Astrocyte of the cerebellum (primary cell): ENCODE data around the gene SPAG5.
A peak's percentile ranks its signal among the peaks of the same experiment; 100 is the strongest.

Source experiments
- DNase-seq: peaks from one replicate; pipeline ENCODE4 v3.0.0-alpha.2; 2011; ENCODE audit warnings: low read depth
- H3K4me3 ChIP-seq: 2 replicates; pipeline ENCODE4 v1.5.1; 2011; ENCODE audit warnings: mild to moderate bottlenecking, low read depth, low read length, moderate library complexity
- in situ Hi-C: cut with HindIII; loops from 2 replicates; pipeline ENCODE4 v1.10.0; 2017; ENCODE audit warnings: low sequenced_read_pairs
- TF ChIP-seq, protein P1 (sequence below): IDR thresholded peaks from 2 replicates; pipeline ENCODE4 v1.5.1; 2012; ENCODE audit warnings: low read length, low read depth, moderate library complexity, mild to moderate bottlenecking; ENCODE audit errors: missing control alignments

Gene SPAG5, protein sequence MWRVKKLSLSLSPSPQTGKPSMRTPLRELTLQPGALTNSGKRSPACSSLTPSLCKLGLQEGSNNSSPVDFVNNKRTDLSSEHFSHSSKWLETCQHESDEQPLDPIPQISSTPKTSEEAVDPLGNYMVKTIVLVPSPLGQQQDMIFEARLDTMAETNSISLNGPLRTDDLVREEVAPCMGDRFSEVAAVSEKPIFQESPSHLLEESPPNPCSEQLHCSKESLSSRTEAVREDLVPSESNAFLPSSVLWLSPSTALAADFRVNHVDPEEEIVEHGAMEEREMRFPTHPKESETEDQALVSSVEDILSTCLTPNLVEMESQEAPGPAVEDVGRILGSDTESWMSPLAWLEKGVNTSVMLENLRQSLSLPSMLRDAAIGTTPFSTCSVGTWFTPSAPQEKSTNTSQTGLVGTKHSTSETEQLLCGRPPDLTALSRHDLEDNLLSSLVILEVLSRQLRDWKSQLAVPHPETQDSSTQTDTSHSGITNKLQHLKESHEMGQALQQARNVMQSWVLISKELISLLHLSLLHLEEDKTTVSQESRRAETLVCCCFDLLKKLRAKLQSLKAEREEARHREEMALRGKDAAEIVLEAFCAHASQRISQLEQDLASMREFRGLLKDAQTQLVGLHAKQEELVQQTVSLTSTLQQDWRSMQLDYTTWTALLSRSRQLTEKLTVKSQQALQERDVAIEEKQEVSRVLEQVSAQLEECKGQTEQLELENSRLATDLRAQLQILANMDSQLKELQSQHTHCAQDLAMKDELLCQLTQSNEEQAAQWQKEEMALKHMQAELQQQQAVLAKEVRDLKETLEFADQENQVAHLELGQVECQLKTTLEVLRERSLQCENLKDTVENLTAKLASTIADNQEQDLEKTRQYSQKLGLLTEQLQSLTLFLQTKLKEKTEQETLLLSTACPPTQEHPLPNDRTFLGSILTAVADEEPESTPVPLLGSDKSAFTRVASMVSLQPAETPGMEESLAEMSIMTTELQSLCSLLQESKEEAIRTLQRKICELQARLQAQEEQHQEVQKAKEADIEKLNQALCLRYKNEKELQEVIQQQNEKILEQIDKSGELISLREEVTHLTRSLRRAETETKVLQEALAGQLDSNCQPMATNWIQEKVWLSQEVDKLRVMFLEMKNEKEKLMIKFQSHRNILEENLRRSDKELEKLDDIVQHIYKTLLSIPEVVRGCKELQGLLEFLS

DNA sequence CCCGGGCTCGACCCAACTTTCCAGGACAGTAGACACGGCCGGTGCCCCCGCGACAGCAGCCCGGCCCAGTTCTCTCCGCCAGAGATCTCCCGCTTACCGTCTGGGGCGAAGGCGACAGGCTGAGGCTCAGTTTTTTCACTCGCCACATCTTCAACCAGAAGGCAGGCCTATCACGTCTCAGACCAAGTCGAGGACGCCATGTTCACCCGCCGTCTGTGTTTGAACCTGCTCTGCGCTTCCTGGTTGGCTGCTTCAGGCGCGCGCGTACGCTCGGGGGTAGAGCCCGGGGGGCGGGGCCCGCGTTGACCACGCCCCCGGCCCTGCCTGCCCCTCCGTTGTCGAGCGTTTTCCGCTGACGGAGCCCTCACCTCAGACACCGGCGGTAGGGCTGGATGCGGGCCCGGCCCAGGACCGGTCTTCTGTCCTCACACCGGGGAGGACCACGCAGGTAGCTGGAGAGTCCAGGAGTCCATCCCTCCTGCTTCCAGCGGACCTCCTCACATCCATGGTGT lies at the start of gene SPAG5:
SPAG5 (minus strand) TSS at position 227 of the 512 bp plus-strand sequence; CDS start at position 148, 79 bp downstream.
- in situ Hi-C loops: no loop called here
- peak; percentile 75 for DNase-seq
- TF ChIP-seq, protein P1, sequence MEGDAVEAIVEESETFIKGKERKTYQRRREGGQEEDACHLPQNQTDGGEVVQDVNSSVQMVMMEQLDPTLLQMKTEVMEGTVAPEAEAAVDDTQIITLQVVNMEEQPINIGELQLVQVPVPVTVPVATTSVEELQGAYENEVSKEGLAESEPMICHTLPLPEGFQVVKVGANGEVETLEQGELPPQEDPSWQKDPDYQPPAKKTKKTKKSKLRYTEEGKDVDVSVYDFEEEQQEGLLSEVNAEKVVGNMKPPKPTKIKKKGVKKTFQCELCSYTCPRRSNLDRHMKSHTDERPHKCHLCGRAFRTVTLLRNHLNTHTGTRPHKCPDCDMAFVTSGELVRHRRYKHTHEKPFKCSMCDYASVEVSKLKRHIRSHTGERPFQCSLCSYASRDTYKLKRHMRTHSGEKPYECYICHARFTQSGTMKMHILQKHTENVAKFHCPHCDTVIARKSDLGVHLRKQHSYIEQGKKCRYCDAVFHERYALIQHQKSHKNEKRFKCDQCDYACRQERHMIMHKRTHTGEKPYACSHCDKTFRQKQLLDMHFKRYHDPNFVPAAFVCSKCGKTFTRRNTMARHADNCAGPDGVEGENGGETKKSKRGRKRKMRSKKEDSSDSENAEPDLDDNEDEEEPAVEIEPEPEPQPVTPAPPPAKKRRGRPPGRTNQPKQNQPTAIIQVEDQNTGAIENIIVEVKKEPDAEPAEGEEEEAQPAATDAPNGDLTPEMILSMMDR: no peak
- peak within 1 kb of the TSS; percentile 75 for H3K4me3 ChIP-seq

DNA sequence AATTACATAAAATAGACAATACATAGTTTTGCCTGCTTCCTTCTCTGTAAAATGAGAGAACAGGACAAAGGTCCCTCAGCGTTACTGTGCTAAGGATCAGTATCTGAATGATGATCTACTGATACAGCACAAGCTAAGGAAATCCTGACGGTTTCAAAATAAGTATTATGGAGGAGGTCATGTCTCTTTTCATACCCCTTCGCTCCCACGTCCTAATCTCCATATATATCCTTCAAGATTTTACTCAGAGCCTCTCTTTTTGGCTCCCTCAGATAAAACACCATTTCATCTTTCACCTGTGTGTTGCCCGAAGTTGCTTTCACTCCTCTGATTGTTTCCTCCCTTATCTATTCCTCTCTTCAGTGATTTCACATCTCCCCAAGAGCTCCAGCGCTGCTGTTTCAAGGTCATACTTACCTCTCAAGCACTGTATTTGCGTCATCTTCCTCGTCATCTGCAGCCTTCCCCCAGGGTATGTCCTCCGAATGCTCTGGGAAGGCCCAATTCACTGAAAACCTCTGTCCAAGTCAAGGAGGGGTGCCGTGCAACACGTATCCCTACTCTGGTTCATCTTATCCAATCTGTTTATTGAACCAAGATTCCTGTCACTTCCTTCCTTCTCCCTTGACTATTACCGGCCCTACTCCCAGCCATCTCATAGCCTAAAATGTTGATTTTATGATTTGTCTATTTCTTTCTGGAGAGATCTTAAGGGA lies 47.4 kb upstream of the SPAG5 start:
- TF ChIP-seq, protein P1: no peak
- in situ Hi-C loops: no loop called here
- H3K4me3 ChIP-seq: no peak overlapping the region
- no peak for DNase-seq

DNA sequence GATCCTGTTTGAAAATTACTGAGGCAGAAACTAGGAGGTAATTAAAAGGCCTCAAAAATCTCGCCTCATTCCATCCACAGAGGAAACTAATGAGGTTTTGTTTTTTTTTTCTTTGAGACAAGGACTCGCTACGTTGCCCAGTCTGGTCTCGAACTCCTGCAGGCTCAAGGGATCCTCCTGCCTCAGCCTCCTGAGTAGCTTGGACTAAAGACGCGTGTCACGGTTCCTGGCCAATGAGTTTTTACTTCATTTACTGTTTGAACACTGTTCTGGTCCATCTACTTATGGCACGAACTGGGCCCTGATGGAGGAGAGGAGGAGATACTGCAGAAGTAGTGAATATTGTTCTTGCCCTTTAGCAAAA lies 46.7 kb upstream of the SPAG5 start:
- TF ChIP-seq, protein P1: no peak
- in situ Hi-C loops: no loop called here
- no peak for DNase-seq
- H3K4me3 ChIP-seq: peak overlapping the region; percentile 84

DNA sequence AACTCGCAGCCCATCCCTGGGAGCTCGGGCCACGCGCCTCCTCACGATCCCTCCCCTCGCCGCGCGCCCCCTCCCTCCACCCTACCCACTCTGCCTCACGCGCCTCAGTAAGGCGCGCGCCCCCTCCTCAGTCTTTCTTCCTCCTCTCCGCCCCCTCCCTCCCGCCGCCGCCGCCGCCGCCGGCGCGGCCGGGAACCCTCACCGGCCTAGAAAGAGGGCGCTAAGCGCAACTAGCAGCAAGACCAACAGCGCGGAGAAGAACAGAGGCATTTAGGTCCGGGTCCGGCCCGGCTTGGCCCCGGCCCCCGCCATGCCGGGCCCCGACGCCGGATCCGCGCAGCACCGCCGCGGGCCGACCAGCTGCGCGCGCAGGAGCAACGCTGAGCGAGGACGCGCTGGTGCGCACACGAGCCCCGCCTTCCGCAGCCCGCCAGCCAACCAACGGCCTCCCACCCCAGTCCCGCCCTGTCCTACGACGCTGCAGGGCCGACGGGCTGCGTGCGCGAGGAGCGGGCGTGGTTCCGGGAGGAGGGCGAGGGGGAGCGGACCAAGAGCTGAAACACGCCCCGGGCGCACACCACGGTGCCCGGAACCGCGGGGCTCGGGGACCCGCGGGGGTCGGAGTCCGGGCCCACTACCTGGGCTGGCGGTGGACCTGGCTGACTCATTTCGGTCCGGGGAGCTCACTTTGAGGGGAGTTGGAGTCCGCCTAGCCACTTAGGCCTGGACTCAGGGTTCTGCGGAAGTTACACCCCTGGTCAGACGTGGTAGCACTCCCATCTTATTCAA lies 46.2 kb upstream of the SPAG5 start, which contains the start of gene BLTP2:
BLTP2 (minus strand) TSS at position 372 of the 789 bp plus-strand sequence; CDS start at position 270, 102 bp downstream.
- in situ Hi-C loops: no loop called here
- DNase-seq: peak; percentile 80
- H3K4me3 ChIP-seq: peak within 1 kb of the TSS; percentile 84
- TF ChIP-seq, protein P1: no peak

DNA sequence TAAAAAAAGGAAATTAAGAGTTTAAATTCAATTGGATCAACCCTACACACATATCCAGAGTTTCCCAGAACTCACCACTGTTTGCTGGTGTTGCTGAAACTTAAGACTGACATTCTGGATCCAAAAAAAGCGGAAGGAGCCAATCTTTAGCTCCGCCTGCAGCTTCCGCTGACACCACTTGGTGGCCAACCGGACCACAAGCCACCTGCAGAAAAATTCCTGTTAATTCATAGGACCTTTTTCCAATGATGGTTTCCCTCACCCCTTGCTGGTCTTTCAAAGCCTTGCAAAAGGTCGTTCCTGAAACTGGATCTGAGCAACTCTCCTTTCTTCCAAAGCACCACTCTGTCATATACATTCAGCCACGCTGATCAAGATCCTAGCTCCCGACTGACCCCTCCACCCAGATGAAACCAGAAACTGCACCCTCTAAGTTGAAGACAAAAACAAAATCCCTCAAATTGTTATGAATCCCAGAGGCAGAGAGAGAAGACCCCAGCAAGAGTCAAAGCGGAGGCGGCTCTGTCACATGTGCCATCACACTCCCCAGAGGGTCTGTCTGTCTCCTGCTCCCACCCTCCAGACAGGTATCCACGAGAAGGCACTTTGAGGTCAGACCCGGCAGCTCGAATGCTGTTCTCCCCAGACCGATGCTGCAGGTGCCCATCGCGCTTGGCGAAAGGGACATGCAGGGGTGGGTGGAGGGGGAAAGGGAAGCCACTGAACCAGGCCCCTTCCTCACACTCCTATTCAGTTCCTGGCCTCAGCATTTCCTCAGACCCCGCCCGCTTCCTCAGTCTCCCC lies 45.4 kb upstream of the SPAG5 start:
- peak overlapping the region; percentile 84 for H3K4me3 ChIP-seq
- DNase-seq: peak; percentile 18
- TF ChIP-seq, protein P1: peak; percentile 56
- in situ Hi-C loops: no loop called here
